Activated T-helper 1 cell treated with anti-CD3 and anti-CD28 coated beads, Interleukin-2, amount 50 U/mL, for 16 hours (primary cell): ENCODE data around the gene MPP4.
"Not testable (repeated sequence)": the region's sequence is repeated elsewhere in the genome, so short reads cannot be mapped to it uniquely, and the experiment has no call there.

Source experiments
- DNase-seq, 2 donors: peaks; one replicate each; pipeline ENCODE4 v3.0.0-alpha.2; 2020; ENCODE audit warnings: low read depth in 1 of 2, low spot score in 1 of 2

The MPP4 gene

DNA sequence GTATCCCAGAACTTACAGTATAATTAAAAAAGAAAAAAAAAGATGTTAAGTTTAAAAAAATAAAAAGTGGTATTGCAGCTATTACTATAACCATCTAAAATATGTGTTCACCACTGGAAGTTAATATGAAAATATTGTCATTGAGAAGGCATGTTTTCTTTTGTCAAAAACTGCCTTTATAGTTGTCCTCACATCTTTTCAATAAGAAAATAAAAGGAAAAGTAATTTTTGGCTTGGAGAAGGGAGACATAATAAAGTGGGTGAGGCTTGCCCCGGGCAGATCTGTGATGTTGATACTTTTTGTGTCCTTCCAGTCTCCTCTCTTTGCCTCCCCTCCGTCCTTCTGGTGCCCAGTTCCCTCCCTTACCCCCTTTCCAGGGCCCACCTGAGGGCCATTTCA is 24.9 kb downstream of the MPP4 start:
- DNase-seq: no peak

DNA sequence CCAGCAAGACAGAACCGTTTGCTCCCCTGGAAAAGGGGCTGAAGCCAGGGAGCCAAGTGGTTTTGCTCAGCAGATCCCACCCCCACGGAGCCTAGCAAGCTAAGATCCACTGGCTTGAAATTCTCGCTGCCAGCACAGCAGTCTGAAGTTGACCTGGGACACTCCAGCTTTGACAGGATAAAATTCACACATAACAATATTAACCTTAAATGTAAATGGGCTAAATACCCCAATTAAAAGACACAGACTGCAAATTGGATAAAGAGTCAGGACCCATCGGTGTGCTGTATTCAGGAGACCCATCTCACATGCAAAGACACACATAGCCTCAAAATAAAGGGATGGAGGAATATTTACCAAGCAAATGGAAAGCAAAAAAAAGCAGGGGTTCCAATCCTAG is 27.2 kb downstream of the MPP4 start:
- DNase-seq: not testable (repeated sequence)

DNA sequence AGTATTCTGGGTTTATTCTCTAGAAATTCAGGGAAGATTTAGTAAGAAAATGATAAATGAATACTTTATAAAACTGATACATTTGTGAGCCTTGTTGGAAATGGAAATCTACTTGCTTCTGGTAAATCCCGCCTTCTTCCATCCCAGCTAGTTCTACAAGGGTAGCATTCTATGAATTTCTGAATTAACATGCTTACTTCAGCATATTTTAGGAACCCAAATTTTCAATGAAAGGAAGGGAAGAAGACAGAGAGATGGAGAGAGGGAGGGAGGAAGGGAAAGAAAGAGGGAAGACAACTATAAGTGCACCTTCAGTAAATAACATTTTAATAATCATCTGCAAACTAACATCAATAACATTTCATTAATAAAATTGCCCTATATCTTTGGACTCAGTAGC is 28.6 kb downstream of the MPP4 start:
- DNase-seq: no peak

DNA sequence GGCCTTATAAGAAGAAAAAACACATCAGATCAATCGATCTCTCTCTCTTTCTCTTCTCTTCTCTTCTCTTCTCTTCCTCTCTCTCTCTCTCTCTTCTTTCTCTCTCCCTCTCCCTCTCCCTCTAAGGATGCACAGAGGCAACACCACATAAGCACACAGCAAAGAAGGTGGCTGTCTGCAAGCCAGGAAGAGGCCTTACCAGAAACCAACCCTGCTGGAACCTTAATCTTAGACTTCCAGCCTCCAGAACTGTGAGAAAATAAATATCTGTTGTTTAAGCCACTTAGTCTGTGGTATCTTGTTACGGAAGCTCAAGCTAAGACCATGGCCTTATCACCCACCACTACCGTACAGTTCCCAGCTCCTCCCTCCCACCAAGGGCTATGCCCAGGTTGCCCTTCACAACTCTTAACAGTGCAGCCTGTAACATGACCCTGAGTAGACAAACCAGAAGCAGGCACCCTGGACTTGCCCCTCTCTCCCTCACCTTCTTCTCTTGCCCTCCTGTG is 30.0 kb downstream of the MPP4 start:
- DNase-seq: no peak

DNA sequence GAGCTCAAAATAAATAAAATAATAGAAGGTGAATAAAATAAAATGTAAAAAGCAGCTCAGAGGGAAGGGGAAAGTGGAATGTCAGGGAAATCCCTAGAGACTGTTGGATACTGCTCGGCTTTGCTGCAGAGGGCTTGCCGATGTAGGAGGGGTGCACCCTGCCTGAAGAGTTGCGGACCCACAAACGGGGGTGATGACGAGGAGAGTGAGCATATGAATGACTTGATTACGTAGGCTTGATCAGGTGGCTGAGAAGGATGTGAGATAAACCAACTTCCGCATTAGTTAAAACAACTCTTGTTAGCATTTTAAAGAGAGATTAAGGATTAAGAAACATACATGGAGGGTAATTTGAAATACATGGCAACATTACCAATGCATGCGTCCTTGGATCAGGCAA is 34.1 kb downstream of the MPP4 start:
- no peak for DNase-seq

DNA sequence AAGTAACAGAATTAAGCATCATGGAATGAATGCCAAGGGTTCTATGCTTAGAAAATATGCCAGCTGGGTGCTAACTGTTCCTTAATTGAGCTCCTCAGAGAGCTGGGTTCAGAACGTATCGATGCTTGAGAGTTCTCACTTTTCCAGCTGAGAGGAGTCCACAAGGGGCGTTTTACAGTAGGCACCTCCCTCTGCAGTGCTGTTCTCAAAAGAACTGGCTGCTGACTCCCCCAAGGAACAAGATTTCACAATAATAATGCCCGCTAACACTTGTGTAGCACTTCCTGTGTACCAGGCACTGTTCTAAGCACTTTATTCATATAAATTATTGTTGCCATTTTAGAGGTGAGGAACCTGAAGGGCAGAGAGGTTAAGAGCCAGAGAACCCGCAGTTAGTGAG is 37.1 kb downstream of the MPP4 start:
- DNase-seq: no peak

DNA sequence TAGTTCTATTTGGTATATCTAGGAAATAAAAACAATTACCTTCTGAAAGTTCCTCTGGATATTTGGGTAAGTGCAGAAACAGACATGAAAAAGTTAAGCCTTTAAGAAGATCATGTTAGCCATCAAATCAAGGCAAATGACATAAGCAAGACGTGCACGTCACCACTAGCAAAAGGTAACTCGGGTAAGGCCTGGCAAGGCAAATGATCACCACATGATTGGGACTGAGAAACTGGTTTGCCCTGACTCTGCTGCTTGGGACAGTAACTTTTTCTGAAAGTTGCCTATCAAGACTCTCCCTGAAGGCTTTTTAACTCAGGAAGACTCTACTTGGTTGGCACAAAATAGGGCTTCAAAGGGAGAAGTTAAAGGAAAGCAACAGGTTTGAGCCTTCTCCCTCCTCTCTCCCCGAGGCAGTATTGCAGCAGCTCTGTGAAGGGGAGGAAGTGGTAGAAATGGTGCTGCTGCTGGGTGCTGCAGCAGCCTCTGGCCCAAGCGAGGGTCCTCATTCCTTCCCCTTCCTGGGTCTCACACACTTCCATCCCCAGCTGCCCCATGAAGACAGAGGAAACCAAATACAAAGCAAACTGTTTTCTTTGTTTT is 38.0 kb downstream of the MPP4 start:
- DNase-seq: no peak

DNA sequence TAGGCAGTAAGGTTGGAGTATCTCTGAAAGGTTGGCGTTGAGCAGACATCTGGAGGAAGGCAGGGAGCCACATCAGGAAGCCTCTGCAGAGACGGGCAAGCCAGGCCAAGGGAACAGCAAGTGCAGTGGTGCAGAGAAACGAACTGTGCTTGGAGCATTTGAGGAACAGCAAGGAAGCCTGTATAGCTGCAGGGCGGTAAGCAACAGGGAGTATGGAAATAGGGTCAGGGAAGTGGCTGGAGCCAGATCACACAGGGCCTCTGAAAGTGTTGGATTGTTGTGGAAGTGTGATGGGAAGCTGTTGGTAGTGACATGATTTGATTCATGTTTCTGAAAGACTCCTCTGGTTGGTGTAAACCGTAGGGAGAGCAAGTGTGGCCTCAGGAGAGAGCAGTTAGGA is 41.7 kb downstream of the MPP4 start:
- DNase-seq: no peak

DNA sequence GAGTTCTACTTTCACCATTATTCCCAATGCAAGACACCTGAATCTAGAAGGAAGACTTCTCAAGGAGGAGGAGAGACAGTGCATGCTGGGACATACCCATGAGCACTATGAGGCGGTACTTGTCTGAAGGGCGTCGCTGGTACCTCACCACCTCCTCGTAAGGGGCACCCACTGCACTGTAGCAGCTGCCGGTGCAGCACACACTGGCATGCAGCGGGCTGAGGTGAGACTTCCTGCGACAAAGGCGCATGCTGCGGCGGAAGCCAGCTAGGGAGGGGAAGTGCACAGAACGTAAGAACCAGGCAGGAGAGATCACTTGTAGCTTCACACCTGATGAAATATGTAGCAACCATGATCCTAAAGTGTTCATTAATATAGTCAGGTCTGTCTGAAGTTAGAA is 42.3 kb downstream of the MPP4 start:
- no peak for DNase-seq

DNA sequence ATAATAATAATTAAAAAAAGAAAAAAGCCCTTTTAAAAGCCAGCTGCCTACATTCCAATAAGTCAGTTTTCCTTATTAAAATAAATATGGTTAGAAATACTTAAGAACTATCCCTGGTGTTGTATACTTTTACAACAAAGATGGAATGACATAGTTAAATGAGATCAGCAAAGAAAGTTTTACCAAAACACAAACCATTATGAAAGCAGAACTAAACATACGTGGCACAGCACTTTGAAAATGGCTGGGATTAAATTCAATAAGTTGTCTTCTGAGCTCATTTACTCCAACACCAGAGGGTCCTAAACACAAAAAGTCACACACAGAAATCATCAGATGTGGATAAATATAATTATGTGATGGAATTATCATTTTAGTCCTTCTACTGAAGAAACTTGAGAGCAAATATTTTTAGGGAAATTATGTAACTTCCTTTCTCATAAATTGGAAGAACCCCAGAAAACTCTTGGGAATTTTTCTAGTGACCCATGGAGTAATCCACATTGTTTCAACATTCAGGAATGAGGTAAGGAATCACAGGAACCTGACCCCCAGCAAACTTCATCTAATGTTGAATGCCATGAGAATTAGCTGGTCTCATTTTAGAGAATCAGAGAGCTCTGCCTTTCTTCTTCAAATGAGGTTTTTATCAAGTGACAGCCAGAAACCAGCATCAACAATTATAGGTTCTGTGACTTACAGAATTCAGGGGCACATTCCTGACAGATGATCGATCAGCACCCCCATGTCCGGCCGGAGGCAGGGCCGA is 43.6 kb downstream of the MPP4 start:
- no peak for DNase-seq

DNA sequence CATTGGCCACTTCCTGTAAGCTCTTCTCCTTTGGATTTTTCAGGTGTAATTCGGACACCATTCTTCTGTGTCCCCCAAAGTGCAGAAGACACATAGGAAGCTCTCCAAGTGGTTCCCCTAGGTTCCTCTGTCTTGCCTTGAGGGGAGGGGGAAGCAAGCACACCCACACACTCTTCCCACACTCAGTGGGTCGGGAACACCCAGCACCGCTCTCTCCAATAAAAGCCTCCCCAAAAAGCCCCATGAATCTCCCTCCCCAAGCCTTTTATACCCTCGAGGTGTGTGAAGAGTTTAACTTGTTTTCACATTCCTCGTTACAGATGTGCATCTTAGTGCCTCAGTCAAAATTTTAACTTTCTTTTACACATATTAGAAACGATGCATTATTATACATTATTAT is 45.2 kb downstream of the MPP4 start:
- DNase-seq: no peak

DNA sequence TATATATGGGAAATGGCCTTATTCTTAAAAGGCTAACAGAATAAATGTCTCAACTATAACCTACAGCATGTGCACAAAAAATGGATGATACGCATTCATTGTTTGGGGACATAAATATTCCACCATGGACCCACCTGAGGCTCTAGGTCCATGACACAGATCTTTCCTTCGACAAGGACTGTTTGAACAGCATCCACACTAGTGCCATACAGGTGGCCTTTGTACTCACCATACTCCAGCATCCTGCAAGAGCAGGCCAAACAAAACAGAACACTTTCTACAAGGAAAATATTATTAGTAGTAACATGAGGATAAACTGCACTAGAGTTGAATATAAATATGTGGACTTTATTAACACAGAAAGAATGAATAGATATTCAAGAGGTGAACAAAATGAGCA is 49.0 kb downstream of the MPP4 start:
- no peak for DNase-seq

DNA sequence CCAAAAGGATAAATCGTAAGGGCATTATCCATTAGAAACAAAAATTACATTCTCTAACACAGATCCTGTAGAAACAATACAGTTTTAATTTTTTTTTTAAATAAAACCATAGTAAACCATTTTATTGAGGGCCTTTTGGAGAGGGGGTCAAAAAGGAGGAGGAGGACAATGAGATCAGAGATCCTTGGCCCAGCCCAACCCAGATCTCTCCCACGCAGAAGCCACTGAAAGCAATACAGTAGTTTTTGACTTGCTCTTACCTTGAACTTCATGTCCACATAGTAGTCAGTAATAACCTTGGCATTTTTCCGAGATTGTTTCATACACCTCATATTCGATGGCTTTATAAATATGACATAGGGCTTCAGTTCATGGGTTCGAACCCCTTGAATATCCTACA is 51.0 kb downstream of the MPP4 start:
- DNase-seq: no peak

DNA sequence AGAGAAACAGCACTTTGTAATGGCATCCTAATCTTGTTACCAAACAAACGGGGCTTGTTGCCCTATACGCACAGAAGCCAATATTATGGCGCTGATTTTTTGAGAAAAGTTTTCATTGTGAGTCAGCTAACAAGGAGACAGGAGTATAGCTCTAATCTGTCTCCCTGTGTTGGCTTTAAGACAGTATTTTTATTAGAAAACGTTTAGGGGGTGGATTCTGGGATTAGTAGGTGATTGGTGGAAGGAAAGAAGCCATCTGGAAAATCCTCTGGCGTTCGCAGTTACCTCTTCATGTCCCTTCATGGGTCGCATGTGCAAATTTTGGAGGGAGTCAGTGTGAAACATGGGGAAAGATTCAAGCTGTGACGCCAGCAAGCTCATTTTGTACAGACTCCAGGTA is 54.4 kb downstream of the MPP4 start:
- no peak for DNase-seq

DNA sequence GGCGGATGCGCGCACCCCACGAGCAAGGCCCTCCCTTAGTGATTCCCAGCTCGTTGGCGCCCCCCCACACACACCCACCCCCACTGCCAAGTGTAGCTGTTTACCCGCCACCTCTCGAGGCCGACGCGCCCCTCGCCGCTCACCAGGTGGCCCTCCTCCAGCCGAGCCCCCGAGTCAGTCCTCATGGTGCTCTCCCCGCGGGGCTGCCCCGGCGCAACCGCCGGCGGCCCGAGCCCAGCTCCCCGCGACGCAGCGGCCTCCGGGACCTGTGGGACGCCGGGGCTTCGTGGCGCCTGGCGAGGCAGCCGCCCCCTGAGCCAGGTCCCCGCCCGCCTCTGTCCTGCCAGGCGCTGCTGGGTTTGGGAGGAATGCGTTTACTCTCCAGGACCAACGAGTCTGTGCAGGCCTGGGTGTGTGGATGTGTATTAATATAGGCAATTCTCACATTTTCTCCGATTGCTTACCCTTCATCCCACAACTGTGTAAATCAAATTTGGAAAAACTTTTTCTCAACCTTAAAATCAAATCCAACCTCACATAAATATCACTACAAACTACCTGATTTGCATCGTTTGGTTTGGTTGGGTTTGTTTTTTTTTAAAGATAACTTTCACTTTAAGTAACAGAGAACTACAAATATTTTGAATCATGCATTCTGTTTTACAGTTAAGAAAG is 55.1 kb downstream of the MPP4 start, which contains the start of gene TMEM237:
TSS of gene TMEM237 (minus strand) at position 288 of the 675 bp plus-strand sequence. CDS start at position 185, 103 bp downstream.
- DNase-seq: peak in 1 of 2 donors; percentile 21

DNA sequence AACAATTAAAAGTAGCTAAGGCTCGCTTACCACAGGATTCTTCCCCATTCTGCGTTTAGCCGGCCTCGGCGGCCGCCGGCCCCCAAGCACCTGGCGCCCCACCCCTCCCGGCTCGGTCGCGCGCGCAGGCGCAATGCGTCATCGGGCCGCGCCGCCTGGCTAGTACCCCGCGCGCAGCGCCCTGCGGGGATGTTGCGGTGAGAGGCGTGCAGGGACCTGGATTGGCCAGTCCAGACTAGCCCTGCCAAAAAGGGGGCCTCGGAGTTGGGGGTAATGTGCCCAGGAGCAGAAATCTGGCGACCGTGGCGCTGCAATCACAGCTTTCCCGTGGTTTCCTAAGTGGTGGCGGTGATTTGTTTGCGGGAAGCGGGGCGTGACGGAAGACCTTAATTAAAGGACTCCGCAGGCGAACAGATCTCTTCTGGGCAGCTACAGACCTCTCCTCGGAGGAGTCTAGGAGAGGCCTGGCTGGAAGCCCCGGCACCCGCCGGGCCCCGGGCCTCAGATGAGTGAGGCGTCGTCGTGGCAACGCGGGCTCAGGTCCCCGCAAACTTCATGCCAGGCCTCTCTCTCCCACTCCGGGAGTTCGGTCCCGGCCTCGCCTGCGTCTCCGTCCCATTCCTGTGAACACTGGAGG is 55.7 kb downstream of the MPP4 start:
- DNase-seq: peak; percentile 65 to 77

DNA sequence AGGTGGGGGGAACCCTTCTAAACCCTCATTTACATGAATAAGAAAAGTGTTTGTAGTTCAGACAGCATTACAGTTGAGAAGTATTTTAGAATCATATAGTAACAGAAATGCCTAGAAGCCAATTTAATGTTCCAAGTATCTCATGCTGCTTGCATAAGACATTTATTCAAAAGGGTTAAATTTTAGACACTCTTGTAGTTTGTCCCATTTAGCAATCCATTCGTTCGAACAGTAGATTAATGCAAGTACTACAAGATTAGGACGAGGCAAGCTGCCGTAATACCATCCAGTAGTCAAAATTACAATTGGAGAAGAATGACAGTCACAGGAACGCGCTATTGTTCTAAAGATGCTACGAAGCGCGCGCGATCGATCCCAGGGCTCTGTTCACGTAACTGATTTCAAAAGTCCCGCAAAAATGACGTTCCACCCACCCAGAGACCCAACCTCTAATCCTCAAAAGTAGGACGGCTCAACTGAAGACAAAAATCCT is 56.3 kb downstream of the MPP4 start:
- DNase-seq: no peak

DNA sequence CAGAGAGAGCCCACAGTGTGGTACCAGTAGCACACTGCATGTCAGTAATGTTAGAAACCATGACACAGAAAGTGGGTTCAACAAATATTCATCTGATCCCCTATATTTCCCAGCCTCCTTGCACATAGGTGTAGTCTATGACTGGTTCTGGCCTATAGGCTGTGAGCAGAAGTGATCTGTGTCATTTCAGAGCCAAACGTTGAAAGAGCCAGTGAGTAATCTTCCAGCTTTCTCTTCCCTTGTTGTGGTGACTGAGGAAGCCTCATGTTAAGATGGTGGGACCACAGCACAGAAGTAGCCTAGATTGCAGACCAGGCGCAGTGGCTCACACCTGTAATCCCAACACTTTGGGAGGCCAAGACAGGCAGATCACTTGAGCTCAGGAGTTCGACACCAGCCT is 59.2 kb downstream of the MPP4 start:
- DNase-seq: no peak

DNA sequence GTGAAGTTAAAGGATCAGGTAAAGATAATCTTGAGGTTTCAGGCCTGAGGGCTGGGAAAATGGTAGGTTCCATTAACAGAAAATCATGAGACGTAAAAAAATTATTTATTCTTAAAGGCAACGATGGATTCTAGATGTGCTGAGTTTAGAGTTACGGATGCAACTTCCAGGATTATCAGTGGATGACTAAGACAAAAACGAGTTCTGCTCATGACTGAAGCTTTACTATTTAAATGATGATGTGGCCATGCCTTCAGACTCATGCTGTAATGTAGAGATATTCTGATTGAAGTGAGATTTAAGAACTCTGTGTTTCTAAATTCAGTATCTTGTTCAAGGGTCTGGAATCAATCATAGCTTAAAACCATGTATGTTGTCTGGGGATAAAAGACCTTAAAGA is 60.1 kb downstream of the MPP4 start:
- no peak for DNase-seq

DNA sequence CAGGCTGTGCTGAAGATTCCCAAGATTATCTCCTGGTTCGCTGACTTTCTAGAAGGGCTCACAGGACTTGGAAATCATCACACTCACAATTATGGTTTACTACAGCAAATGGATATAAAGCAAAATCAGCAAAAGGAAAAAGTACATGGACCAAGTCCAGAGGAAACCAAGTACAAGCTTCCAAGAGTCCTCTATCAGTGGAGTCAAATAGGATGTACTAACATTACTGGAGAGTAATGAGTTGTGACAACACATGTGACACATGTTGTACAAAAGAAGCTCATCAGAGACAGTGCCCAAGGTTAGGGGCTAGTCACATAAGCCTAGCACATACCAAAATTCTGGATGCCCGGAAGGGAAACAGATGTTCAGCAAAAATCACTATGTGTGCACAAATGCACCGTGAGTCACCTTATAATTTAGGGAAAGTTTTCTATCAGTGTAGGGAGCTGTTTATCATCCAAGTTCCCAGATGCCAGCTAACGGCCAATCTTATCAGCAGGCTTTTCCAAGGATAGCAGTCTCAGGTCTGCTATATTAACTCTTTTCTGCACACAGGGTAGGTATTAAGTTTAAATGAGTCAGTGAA is 64.7 kb downstream of the MPP4 start:
- no peak for DNase-seq

DNA sequence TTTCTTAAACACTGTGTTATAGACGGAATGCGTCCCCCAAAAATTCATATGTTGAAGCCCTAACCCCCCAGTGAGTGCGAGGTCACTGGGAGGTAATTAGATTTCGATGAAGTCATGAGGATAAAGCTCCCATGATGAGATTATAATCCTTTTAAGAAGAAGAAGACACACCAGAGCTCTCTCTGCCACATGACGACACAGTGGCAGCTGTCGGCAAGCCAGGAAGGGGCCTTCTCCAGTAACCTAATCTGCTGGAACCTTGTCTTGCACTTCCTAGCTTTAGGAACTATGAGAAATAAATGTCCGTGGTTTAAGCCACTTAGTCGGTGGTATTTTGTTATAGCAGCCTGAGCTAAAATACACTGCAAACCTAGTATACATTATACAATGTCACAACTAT is 67.4 kb downstream of the MPP4 start:
- DNase-seq: no peak
